Activated T-cell treated with anti-CD3 and anti-CD28 coated beads, Interleukin-2, amount 50 U/mL, for 72 hours (primary cell): ENCODE data around the gene ITPA. TPM values are rescaled to one million over a fixed set of nuclear protein-coding genes. Genes with fewer than 3 reads are reported as not detected.

ENCODE experiments used
- ATAC-seq, 2 donors: fragments of 150-1000 bp; cut with Tn5 transposase; replicated peaks in 1 of 2; 2 replicates each; pipeline ENCODE4 v1.10.0; 2021; ENCODE audit warnings: moderate library complexity in 2 of 2, mild to moderate bottlenecking in 1 of 2
- DNase-seq, 2 donors: peaks; one replicate each; pipeline ENCODE4 v3.0.0; 2021 to 2022; ENCODE audit warnings: mixed read lengths in 1 of 2
- H3K27ac Mint-ChIP-seq: one replicate; pipeline ENCODE4 v1.8.0; 2022; ENCODE audit warnings: mild to moderate bottlenecking, moderate library complexity, mixed read lengths
- H3K27me3 Mint-ChIP-seq: one replicate; pipeline ENCODE4 v1.8.0; 2022; ENCODE audit warnings: low read depth, mixed read lengths
- H3K36me3 Mint-ChIP-seq, 2 donors: one replicate each; pipeline ENCODE4 v1.8.0; 2022; ENCODE audit warnings: mixed read lengths in 2 of 2, mild to moderate bottlenecking in 1 of 2; ENCODE audit not compliant: insufficient read depth in 2 of 2
- H3K4me1 Mint-ChIP-seq: one replicate; pipeline ENCODE4 v1.8.0; 2022; ENCODE audit warnings: low read depth, mixed read lengths
- H3K4me3 Mint-ChIP-seq, 2 donors: one replicate each; pipeline ENCODE4 v1.8.0; 2022; ENCODE audit warnings: mild to moderate bottlenecking in 2 of 2, mixed read lengths in 2 of 2, moderate library complexity in 2 of 2
- H3K9me3 Mint-ChIP-seq, 2 donors: one replicate each; pipeline ENCODE4 v1.8.0; 2022; ENCODE audit warnings: mixed read lengths in 2 of 2
- total RNA-seq, 2 donors: library from RNA; stranded (reverse); gene quantifications; one replicate each; pipeline ENCODE4 v1.2.3, GENCODE V29; 2022

ITPA gene
- total RNA-seq, 2 donors from 2014 or later: 66.0 to 67.0 TPM

DNA sequence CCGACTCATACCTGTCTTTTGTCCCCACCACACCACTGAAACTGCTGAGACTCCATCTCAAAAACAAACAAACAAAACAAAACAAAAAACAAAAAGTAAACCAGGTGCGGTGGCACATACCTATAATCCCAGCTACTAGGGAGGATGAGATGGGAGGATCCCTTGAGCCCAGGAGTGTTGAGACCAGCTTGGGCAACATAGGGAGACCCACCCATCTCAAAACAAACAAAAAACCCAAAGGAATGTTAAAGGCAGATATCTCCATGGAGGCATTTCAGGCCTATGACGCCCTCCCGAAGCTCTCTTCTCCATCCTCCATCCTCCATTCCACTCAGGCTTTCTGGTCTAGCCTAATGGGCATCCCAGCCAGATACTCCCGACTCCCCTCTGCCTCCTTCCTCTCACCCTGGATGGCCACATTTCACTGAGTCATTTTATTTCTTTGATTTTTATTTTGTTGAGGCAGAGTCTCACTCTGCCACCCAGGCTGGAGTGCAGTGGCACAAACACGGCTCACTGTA is 32.9 kb downstream of the ITPA start:
- peaks cover 0 to 5% of the 10 kb centered on the region in 2 donors for H3K36me3 Mint-ChIP-seq
- no peak for ATAC-seq
- peaks cover 6% of the 10 kb centered on the region for H3K4me1 Mint-ChIP-seq
- no peaks in the 10 kb centered on the region for H3K9me3 Mint-ChIP-seq
- H3K4me3 Mint-ChIP-seq: no peak overlapping the region
- H3K27me3 Mint-ChIP-seq: peaks cover 57% of the 10 kb centered on the region
- H3K27ac Mint-ChIP-seq: no peak overlapping the region
- no peak for DNase-seq

DNA sequence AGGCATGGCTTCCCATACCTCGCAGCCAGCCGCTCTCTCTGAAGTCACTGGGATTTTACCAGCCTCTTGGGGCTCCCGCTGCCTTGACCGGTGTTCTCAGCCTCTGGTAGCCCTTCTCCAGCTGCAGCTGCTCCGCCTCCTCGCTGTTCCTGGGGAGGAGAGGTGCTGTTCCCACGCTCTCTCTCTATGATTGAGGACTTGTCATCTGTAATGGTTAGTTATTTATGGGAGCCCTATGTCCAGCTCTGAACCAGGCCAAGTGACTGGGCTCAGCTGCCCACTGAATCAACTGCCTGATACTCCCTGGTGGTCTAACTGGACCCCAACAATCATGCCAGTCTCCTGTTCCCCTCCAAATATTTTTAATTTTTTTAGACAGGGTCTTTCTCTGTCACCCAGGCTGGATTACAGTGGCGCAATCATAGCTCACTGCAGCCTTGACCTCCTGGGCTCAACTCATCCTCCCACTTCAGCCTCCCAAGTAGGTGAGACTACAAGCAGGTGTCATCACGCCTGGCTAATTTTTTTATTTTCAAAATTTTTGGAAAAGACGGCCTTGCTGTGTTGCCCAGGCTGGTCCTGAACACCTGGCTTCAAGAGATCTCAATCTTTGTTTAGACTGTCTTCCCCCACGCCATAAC is 34.5 kb downstream of the ITPA start:
- H3K4me3 Mint-ChIP-seq: no peak overlapping the region

DNA sequence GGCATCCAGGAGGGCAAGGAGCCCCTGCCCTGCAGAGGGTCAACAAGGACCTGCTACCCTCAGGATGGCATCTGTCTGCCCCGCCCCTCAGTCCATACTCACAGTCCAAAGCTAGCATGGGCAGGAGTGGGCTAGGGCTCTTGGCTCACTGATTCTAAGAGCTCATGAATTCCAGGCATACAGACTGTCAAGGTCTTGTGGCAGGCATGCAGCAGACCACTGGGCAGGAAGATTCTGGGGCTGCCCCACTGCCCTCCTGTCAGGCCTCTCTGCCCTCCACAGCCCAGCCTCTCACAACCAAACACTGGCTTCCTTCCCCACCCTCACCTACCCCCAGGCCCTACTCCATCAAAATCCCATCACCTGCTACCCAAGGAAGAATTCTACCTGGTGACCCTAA is 35.3 kb downstream of the ITPA start:
- DNase-seq (no peak), ATAC-seq (no peak)
- Mint-ChIP-seq H3K4me1 (peaks cover 5% of the 10 kb centered on the region), H3K9me3 (no peaks in the 10 kb centered on the region), H3K4me3 (no peak overlapping the region), H3K27ac (no peak overlapping the region), H3K27me3 (peaks cover 59% of the 10 kb centered on the region), H3K36me3 (peaks cover 0 to 2% of the 10 kb centered on the region in 2 donors)

More for the DNA sequence above, 34.5 kb downstream of the ITPA start:
- DNase-seq (no peak), ATAC-seq (no peak)
- no peak overlapping the region for H3K27ac Mint-ChIP-seq
- peaks cover 6% of the 10 kb centered on the region for H3K4me1 Mint-ChIP-seq
- H3K36me3 Mint-ChIP-seq: peaks cover 0 to 5% of the 10 kb centered on the region in 2 donors
- H3K9me3 Mint-ChIP-seq: no peaks in the 10 kb centered on the region
- peaks cover 60% of the 10 kb centered on the region for H3K27me3 Mint-ChIP-seq

DNA sequence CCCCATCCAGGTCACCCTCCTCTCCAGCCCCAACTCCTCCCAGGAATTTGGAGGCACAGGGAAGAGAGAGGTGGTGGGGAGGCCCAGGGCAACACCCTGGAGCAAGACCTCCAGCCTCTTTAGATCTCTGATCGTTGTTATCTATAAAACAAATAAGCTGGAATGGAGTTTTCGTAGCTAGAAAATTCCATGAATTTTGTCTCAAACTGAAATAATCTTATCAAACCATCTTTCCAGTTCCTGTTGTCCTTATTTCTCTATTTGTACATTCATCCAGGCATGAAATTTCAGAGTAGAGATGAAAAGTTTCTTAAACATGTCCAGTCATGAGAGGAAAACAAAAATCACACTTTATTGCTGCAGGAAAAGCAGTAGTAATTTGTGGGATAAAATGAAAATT is 35.9 kb downstream of the ITPA start:
- Mint-ChIP-seq H3K27ac (no peak overlapping the region), H3K4me1 (peaks cover 4% of the 10 kb centered on the region), H3K36me3 (no peaks in the 10 kb centered on the region)

DNA sequence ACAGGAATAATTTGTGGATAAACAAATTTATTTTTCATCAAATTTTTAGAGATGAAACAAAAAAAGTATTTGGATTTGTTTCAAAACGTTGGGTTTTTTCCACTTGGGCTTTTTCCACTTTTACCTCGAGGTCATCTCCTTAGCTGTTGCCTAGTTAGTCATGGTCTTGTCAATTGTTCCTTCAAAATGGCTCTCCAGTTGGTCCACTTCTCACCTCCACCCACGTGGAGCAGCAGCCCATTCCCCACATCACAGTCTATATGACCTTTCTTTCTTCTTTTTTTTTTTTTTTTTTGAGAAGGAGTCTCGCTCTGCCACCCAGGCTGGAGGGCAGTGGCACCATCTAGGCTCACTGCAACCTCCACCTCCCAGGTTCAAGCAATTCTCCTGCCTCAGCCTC is 36.4 kb downstream of the ITPA start:
- DNase-seq (no peak), ATAC-seq (no peak)
- Mint-ChIP-seq H3K4me3 (no peak overlapping the region), H3K36me3 (no peaks in the 10 kb centered on the region), H3K27ac (no peak overlapping the region), H3K4me1 (peaks cover 9% of the 10 kb centered on the region), H3K9me3 (no peaks in the 10 kb centered on the region), H3K27me3 (peaks cover 58% of the 10 kb centered on the region)

More for the DNA sequence above, 35.9 kb downstream of the ITPA start:
- Mint-ChIP-seq H3K27me3 (peaks cover 59% of the 10 kb centered on the region), H3K9me3 (no peaks in the 10 kb centered on the region), H3K4me3 (no peak overlapping the region)
- ATAC-seq: no peak
- DNase-seq: no peak

DNA sequence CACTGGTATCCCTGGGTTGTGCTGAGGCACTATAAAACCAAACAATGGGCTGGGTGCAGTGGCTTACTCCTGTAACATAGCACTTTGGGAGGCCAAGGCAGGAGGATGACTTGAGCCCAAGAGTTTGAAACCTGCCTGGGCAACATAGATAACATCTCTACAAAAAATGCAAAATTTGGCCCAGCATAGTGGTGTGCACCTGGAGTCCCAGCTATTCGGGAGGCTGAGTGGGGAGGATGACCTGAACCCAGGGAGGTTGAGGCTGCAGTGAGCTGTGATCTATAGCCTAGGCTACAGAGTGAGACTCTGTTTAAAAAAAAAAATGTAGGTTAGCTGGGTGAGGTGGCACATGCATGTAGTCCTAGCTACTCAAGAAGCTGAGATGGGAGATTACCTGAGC is 37.4 kb downstream of the ITPA start:
- H3K9me3 Mint-ChIP-seq: no peaks in the 10 kb centered on the region
- DNase-seq (no peak), ATAC-seq (no peak)
- H3K27ac Mint-ChIP-seq: peak overlapping the region; percentile 57
- no peak overlapping the region for H3K4me3 Mint-ChIP-seq
- H3K4me1 Mint-ChIP-seq: peaks cover 9% of the 10 kb centered on the region
- peaks cover 49% of the 10 kb centered on the region for H3K27me3 Mint-ChIP-seq
- no peaks in the 10 kb centered on the region for H3K36me3 Mint-ChIP-seq

DNA sequence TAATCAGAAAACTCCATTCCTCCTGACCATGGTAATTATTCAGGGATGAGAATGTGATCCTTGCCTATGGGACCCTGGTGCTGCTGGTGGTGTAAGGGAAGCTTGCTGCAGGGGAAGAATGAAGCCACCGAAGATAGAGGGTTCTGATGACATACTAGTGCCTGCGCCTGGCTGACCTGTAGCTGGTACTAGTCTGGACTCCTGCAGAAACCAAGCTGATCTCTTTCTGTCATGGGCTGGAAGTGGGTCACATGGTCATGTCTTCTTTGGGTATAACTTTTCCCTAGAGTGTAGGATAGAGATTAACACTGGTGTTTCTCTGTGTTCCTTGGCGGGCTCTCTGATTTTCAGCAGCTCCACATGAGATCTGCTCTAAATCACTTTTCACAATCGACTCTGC is 38.3 kb downstream of the ITPA start:
- Mint-ChIP-seq H3K9me3 (no peaks in the 10 kb centered on the region), H3K27ac (no peak overlapping the region), H3K4me1 (peaks cover 9% of the 10 kb centered on the region), H3K36me3 (no peaks in the 10 kb centered on the region), H3K4me3 (no peak overlapping the region), H3K27me3 (peaks cover 40% of the 10 kb centered on the region)
- DNase-seq (no peak), ATAC-seq (no peak)

DNA sequence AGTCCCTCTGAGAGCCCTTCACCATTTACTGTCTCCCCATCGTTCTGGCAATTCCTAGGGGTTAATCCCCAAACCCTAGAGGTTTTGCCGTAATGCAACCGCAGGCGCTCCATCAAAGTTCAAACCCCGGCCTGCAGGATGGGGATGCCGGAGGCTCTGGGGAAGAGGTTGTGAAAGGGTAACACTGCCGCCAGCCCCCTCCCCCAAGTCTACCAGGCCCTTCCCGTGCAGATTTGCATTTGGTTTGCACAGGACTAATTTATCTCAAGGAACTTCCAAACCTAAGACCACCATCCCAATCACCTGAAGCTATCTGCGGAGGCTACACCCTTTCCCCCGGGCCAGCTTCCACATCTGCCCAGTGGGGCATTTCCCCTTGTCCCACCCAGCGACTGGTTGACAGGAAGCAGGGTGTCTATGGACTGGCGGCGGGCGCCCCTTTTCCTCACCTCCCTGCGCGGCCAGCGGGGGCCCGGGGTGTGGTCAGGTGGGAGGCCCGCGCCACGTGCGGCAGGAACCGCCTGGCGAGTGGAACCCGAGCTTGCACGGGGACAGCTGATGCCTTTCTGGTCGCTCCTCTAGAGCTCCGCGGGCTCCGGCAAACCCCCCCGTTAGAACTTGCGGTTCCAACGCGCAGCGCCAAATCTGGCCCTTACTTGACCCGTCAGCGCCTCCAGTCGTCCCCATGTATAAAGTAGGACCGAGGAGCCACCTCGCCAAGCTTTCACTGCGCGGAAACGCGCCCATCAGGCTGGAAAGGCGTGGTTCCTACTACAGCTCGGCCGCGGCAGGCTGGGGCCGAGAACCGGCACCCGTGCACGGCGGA is 39.1 kb downstream of the ITPA start:
- Mint-ChIP-seq H3K9me3 (no peaks in the 10 kb centered on the region), H3K36me3 (no peaks in the 10 kb centered on the region), H3K4me3 (peak overlapping the region; percentile 66 to 69), H3K27me3 (peaks cover 40% of the 10 kb centered on the region), H3K27ac (no peak overlapping the region), H3K4me1 (peaks cover 9% of the 10 kb centered on the region)
- ATAC-seq (peak; percentile 59 to 63), DNase-seq (peak; percentile 24 to 25)

DNA sequence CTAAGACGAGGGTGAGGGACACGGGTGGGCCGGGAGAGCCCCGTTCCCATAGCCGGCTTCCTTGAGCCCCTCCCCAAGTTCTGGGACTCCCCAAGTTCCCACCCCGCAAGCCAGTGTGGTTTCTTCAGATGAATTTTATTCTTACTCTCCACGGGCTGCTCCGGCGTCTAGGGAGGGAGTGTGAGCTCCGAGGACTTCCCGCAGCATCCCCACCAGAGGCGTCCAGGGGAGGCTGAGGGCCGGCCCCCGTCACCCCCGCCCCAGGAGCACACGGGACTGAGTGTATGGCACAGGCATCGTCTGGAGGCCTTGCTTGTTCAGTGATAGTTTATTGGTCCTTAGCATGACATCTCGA is 39.7 kb downstream of the ITPA start:
- Mint-ChIP-seq H3K4me3 (peak overlapping the region; percentile 66 to 69), H3K27me3 (peaks cover 40% of the 10 kb centered on the region), H3K9me3 (no peaks in the 10 kb centered on the region), H3K27ac (no peak overlapping the region), H3K36me3 (no peaks in the 10 kb centered on the region), H3K4me1 (peaks cover 9% of the 10 kb centered on the region)
- ATAC-seq (peak in 1 of 2 donors; percentile 22), DNase-seq (no peak)

DNA sequence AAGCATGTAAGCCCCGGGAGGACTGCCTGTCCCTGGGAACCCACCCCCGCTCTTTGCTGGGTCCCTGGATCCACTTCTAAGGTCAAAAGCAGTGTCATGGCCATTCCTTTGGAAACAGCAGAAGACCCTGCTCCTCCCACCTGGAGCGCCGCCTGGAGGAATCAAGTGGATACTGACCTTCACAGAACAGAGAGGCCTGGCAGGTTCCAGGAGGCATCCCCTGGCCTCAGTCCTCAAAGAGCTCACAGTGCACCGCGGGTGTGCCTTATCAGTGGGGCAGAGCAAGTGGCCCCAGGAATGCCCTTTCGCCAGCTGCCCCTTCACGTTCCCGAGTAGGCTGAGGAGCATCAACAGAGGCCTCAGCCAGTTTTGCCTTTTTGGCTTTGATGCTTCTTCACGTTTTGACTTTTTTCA is 40.8 kb downstream of the ITPA start:
- no peak overlapping the region for H3K4me3 Mint-ChIP-seq
- no peaks in the 10 kb centered on the region for H3K36me3 Mint-ChIP-seq
- H3K9me3 Mint-ChIP-seq: no peaks in the 10 kb centered on the region
- DNase-seq (no peak), ATAC-seq (no peak)
- H3K27ac Mint-ChIP-seq: no peak overlapping the region
- peaks cover 30% of the 10 kb centered on the region for H3K27me3 Mint-ChIP-seq
- H3K4me1 Mint-ChIP-seq: peaks cover 9% of the 10 kb centered on the region

DNA sequence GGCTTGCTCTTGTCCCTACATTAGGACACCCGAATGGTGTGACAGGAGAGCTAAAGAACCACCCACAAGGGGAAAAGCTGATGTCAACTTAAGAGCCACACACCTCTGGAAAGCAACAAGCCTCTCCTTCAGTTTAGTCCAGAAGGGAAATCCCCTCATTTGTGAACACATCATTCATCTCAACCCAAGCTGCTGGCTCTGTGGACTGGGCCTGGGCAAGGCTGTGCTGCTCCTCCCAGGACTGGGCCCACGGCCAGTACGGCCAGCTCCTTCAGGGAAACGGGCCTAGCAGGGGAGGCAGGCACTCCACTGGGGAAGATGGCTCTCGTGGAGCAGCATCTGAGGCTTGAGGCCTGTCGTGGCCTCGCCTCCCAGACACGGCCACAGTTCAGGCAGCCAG is 42.5 kb downstream of the ITPA start:
- peak; percentile 39 to 52 for ATAC-seq
- no peak for DNase-seq
- peaks cover 9% of the 10 kb centered on the region for H3K4me1 Mint-ChIP-seq

DNA sequence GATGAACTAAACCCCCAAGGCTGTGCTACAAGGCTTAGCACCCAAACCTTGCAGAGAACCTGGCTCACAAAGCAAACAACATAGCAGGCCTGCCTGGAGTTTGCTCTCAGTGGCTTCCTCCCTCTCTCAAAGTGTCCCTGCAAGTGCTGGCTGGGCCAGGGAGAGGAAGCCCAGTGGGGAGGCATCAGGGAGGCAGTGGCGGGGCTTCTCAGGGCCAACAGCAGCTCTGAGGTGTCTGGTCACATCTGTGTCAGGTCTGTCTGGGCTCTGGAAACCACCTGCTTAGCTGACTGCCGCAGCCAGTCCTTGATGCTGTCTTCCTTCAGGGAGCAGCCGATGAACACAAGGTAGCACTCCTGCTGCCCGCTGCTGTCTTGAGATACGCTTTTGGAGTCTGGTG is 46.4 kb downstream of the ITPA start:
- ATAC-seq (no peak), DNase-seq (no peak)
- no peaks in the 10 kb centered on the region for H3K4me1 Mint-ChIP-seq
- H3K36me3 Mint-ChIP-seq: no peaks in the 10 kb centered on the region
- no peaks in the 10 kb centered on the region for H3K9me3 Mint-ChIP-seq
- H3K4me3 Mint-ChIP-seq: no peak overlapping the region
- H3K27ac Mint-ChIP-seq: no peak overlapping the region
- H3K27me3 Mint-ChIP-seq: no peaks in the 10 kb centered on the region

More for the DNA sequence above, 42.5 kb downstream of the ITPA start:
- Mint-ChIP-seq H3K27ac (no peak overlapping the region), H3K27me3 (peaks cover 24% of the 10 kb centered on the region), H3K4me3 (no peak overlapping the region), H3K9me3 (no peaks in the 10 kb centered on the region), H3K36me3 (no peaks in the 10 kb centered on the region)

DNA sequence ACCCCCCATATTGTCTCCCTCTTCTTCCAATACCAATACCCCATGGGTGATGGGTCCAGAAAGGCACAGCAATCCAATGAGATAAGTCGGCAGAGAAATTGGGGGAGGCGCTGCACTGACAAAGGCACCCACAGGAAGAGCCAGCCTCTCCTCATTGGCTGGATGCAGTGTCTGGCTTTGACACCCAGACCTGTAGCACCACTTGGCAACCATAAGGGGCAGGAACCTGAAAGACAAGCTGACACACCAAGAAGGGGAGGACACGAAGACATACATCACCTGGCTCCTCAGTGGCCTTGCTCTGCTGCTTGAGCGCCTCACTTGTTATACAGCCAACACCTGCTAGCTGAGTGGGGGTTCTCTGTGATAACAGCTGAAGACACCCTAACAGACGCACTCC is 49.1 kb downstream of the ITPA start:
- no peak for DNase-seq
- no peak overlapping the region for H3K27ac Mint-ChIP-seq
- no peaks in the 10 kb centered on the region for H3K36me3 Mint-ChIP-seq
- H3K4me3 Mint-ChIP-seq: no peak overlapping the region
- H3K4me1 Mint-ChIP-seq: no peaks in the 10 kb centered on the region
- no peak for ATAC-seq
- no peaks in the 10 kb centered on the region for H3K9me3 Mint-ChIP-seq
- no peaks in the 10 kb centered on the region for H3K27me3 Mint-ChIP-seq
